HG03439 (cell line): ENCODE measurements around the gene FOXO3B.
"Not testable (repeated sequence)": the region's sequence is repeated elsewhere in the genome, so short reads cannot be mapped to it uniquely, and the experiment has no call there.

Experiments used
- ATAC-seq: cut with Tn5 transposase; IDR thresholded peaks from one replicate; pipeline ENCODE4 v1.9.1; 2021; ENCODE audit warnings: mild to moderate bottlenecking, moderate library complexity; ENCODE audit not compliant: unreplicated experiment

FOXO3B gene

DNA sequence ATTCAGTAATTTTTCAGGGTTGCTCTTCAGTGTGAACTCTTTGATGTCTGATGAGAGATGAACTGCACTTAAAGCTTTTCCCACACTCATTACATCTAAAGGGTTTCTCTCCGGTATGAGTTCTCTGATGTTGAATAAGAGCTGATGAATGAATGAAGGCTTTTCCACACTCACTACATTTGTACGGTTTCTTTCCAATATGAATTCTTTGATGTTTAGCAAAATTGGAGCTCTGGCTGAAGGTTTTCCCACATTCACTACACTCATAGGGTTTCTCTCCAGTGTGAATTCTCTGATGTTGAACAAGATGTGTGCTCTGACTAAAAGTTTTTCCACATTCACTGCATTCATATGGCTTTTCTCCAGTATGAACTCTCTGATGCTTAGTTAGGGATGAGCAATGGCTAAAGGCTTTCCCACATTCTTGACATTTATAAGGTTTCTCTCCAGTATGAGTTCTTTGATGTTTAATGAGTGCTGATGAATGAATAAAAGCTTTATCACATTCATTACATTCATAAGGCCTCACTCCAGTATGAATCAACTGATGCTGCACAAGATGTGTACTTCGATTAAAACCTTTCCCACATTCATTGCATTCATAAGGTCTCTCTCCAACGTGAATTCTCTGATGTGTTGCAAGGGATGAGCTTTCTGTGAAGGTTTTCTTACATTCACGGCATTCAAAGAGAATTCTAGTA, 20.0 kb downstream of the FOXO3B start:
- not testable (repeated sequence) for ATAC-seq

DNA sequence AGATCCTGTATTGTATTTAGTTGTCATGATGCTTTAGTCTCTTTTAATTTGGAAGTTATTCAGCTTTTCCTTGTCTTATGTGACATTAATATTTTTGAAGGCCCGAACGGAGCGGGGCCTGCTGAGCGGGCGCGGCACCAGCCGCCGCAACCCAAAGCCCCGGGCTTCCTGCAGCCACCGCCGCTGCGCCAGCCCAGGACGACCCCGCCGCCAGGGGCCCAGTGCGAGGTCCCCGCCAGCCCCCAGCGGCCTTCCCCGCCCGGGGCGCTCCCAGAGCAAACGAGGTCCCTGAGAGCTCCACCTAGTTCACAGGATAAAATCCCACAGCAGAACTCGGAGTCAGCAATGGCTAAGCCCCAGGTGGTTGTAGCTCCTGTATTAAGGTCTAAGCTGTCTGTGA, 32.0 kb downstream of the FOXO3B start:
- not testable (repeated sequence) for ATAC-seq

DNA sequence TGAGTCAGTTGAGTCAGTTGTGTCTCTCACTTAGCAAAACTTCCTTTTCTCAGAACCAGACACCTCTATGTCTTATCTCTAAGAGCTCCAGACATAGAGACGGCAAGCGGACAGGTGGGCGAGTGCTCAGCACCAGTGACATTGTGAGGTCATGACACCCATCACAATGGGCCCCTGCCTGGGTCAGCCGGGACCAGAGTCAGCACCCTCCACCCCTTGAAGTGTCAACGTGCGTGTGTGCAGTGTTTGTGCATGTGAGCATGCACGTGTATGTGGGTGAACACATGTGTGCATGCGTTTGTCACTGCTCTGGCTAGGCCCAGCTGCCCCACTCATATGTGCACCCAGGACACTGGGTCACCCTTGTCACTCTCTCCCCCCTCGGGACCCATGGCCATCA, 37.8 kb downstream of the FOXO3B start, which contains the start of gene TBC1D28:
Gene TBC1D28 (minus strand): TSS at position 101 of the 400 bp plus-strand sequence. CDS start 3,039 bp downstream, outside the sequence.
- not testable (repeated sequence) for ATAC-seq

DNA sequence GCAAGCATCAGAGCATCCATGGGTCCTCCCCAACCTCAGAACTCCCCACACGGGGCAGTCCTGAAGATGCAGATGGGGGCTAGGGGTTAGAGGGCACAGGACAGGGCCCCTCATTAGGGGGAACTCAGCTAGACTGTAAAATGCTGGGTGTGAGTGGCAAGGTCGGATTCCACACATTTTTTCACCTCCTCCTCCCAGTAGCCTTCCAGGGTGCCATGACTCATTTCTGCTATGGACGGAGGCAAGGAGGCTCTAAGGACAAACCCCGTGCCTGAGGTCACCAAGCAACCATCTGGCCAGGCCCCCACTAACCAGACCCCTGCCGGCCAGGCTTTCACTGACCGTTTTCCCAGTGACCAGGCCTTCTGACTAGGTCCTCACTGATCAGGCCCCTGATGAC, 39.0 kb downstream of the FOXO3B start:
- not testable (repeated sequence) for ATAC-seq

DNA sequence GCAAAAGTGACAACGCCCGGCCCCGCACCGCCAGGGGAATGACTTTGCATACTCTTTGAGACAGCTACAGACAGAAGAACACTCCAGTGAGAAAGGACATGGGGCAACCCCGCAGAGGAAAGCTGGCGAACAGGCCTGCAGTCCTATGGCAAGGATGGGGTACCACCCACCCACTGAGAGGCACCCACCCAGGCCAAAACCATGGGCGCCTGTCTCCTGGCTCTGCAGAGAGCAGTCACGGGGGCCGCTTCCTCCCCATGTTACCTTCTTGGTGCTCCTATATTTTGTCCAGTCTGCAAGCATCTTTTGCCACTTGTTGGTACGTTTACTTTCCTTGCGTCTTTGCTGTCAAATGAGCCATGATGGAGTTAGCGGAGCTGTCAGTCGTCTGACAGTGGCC, 43.8 kb downstream of the FOXO3B start:
- not testable (repeated sequence) for ATAC-seq

DNA sequence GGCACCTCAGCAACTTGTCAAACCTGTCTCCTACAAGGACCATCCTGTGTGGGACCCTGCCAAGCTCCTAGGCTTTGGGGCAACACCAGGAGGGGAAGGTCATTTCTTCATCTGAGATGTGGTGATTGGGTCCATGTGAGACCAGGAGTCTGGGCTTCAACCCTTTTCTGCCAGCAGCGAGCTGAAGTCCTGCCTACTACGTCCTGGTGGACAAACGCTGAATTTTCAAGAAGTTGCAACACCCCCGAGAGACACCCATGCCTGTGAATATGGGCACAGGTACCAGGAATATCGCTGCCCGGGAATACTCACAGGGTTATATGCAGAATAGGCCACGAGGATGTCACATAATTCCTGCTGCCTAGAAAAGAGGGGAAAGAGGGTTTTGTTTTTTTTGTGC, 45.9 kb downstream of the FOXO3B start:
- not testable (repeated sequence) for ATAC-seq

DNA sequence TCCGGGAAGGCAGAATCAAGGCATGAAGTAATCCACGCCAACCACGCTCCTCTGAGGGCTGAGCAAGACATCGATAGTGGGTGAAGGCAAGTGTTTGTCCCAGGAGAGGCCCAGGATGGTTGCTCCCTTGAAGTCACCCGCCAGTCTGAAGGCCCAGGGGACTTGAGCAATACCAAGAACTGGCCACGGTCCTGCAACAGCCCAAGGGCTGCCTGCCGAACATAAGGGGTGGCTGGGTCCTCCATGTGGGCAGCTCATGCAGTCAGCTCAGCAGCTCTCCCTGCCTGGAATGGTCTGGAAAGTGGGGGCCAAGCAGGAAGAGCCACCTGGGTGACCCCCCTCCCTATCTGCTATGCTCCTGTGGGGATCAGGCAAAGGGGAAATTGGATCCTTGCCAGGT, 46.3 kb downstream of the FOXO3B start:
- ATAC-seq, result not testable (repeated sequence)

DNA sequence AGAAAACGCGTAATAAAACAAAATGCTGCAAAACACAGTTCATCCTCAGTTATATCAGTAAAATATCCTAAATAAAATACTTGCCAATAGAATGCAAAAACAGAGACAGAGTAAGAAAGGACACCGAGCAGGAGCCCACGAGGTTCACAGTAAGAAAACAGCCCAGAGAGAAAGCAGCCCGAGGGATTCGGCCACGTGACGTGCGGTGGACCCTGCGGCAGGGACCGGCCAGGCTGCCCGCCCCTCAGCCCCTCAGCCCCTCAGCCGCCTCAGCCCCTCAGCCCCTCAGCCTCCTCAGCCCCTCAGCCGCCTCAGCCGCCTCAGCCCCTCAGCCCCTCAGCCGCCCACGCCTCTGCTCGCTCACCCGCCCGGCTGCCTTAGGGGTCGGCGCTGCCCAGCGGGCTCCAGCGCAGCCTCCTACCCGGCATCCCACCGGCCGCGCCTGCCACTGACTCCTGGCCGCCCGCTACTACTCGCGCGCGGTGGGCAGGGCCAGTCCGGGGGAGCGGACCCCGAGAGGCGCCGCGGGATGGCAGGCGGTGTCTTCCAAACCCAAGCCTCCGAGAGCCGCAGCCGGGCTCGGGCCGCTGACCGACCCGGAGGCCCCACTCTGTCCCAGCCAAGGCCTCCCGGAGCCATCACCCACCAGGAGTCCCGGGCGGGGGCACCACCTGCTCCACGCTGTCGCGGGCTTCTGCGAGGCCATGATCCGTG, 47.4 kb downstream of the FOXO3B start:
- ATAC-seq, result not testable (repeated sequence)
